ENCODE measurements around the gene ATP5ME.

DNA sequence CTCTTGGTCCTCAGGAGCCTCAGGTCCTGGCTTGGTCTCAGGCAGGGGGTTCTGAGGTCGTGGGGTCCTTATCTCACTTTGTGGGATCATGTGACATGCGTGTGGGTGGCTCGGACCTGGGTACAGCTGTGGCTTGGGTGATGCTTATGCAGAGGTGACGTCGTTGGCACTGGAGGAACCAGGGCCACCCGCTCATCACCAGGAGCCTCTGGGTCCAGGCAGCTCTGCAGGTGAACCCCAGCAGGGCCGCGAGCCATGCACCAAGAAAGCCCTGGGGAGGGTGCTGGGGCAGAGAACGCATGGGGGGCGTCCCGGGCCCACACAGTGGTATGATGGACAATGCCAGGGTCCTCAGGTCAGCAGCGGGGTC lies 8.7 kb downstream of the ATP5ME start:
- TF ChIP-seq POLR2A (IDR thresholded peaks at IDR 0.05): no peak
- TF ChIP-seq, protein P1, sequence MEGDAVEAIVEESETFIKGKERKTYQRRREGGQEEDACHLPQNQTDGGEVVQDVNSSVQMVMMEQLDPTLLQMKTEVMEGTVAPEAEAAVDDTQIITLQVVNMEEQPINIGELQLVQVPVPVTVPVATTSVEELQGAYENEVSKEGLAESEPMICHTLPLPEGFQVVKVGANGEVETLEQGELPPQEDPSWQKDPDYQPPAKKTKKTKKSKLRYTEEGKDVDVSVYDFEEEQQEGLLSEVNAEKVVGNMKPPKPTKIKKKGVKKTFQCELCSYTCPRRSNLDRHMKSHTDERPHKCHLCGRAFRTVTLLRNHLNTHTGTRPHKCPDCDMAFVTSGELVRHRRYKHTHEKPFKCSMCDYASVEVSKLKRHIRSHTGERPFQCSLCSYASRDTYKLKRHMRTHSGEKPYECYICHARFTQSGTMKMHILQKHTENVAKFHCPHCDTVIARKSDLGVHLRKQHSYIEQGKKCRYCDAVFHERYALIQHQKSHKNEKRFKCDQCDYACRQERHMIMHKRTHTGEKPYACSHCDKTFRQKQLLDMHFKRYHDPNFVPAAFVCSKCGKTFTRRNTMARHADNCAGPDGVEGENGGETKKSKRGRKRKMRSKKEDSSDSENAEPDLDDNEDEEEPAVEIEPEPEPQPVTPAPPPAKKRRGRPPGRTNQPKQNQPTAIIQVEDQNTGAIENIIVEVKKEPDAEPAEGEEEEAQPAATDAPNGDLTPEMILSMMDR (IDR thresholded peaks at IDR 0.05): no peak
